SH-SY5Y (cell line): ENCODE results near the gene EFCAB11.

ENCODE experiments used
- GATA2 ChIP-seq: IDR thresholded peaks from 2 replicates; pipeline ENCODE4 v1.6.1; 2011; ENCODE audit warnings: mild to moderate bottlenecking, low read depth, low read length
- GATA3 ChIP-seq: IDR thresholded peaks from 2 replicates; pipeline ENCODE4 v1.6.1; 2011; ENCODE audit warnings: low read depth, mild to moderate bottlenecking, low read length, moderate library complexity

The EFCAB11 gene

DNA sequence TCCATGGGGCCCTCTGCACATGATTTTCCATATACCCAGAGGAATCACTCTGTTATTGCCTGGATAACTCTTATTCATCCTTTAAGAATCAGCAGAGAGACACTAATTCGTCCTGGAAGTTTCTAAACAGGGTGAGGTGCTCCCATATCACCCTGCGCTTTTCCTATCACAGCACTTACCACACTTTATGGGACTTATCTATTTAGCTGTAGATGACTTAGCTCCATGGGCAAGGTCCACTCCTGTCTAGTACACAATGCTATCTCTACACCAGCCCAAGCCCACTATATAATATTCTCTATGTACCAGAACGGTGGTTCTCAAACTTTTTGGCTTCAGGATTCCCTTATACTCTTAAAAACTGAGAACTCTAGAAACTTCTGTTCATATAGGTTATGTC lies 111.7 kb downstream of the EFCAB11 start:
- TF ChIP-seq GATA3 (no peak), GATA2 (no peak)

DNA sequence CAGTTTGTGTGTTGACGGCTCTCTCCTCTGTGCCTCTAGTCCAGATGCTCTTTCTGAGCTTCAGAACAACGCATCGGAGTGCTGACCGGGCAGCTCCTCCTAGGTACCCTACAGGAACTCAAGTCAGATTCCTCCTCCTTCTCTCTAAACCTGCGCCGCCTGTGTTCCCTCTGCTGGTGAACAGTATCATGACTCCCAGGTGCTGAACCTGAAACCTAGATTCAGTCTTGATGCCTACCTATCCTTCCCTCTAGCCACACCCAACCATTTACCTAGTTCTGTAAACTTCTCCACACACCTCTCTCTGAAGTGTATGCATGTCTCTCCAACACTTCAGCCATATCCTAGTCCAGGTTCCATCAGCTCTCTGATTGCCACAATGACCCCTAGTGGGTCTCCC lies 112.7 kb downstream of the EFCAB11 start:
- TF ChIP-seq GATA3 = no peak
- TF ChIP-seq GATA2 = no peak

DNA sequence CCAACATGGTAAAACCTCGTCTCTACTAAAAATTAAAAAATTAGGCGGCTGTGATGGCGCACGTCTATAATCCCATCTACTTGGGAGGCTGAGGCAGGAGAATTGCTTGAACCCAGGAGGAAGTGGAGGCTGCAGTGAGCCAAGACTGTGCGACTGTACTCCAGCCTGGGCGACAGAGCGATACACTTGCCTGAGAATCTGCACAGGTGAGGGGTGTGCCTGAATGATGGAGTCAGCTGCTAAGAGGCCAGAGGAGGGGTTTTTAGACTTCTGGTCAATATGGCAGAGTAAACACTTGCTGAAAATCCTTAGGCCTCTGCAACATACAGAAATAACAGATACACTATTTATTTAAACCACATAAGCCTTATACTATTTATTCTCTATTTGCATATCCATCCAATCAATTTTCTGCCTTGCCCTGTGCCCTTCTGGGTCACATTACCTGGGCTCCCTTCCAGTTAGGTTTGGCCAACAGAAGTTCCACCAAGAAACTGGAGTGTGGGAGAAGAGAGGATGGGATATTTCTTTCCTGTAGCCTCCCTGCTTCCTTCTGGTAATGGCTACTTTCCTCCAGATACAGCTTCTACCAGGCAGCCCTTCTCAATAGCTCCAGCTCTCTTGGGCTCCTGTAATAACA lies 117.6 kb downstream of the EFCAB11 start:
- no peak for TF ChIP-seq GATA3
- TF ChIP-seq GATA2 = no peak

DNA sequence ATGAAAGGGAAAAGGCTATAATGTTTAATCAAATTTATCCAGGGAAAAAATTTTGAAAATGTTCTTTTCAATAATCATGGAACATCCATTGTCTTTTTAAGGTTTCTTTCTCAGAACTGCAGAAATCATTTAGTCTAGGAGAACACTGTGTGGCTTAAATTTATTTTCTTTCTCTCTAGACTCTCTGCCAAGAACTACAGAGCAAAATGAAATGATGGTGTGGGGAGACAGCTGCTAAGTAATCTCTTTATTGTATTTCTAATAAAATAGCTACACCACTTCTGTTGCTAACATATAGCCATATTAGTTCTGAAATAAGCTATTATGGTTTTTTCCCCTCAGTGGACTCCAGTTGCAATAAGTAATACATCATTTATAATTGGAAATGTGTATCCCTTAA lies 120.9 kb downstream of the EFCAB11 start:
- TF ChIP-seq GATA3 = no peak

- TF ChIP-seq GATA2 (no peak), GATA3 (no peak)
These were observed 121.4 kb downstream of the EFCAB11 start for GRCh38 chr14:89833120-89833532.

DNA sequence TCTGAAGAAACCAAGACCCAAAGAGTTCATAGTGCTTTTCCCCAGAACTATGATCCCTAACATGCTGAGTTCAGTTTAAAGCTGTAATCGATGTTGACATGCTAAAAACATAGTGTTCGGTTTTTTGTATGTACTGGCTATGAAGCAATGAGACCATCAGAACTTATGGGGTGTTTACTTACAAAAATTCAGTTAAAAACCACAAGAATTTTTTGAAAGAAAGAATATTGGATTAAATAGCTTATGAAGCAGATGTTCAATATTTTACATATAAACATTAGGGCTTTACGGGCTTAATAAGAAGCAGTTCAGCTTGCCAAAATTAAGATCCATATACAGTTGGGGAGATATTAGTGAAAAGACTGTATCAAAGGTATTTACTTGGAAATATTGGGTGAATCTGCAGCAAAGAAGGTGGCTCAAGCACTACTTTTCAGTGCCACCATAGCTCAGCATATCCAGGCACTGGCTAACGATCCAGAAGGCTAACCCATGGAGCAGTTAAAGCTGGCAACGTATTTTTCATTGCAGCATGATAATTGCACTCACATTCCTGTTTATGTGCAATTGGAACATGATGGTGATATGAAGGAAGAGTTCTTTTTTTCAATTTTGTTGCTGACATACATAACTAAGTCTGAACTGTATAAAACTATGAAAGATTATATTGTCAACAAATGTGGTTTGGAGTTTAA lies 125.9 kb downstream of the EFCAB11 start:
- TF ChIP-seq GATA3 (no peak), GATA2 (no peak)

DNA sequence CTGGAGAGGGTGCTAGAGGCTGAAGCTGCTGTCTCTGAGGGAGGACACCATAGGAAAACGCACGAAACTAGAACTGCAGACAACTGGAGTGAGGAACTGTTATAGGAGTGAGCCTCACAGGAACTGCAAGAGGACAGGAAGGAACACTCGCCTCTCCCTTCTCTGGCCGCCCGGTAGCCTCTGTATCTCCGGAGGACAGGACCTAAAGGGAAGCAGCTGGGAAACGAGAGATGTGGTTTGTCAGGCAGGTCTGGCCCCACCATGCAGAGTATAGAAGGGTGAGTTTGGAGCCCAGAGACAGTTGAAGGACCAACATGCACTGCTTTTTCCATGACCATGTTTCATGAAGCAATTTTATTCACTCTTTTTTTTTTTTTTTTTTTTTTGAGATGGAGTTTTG lies 127.3 kb downstream of the EFCAB11 start:
- TF ChIP-seq GATA3 = no peak
- TF ChIP-seq GATA2 = no peak

DNA sequence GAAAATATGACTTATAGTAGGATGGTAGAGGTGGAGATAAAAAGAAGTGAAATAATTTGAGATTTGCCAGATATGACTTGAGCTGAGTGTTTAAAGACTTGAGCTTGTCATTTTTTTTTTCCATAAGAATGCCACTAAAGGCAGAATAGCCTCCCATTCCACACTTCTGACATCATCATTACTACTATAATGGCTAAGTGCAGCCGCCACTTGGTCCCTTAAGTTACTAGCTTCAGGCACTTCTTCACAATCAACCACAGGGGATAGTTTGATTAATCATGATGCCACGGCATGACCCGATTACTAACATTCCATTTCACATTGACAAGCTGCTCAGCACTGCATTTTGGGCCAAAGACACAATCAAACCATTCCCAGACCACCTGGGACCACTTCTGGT lies 127.9 kb downstream of the EFCAB11 start:
- TF ChIP-seq GATA3 (no peak), GATA2 (no peak)

- TF ChIP-seq GATA3 (no peak), GATA2 (no peak)
These were observed 130.8 kb downstream of the EFCAB11 start for GRCh38 chr14:89823743-89824142.

- TF ChIP-seq GATA3 (no peak), GATA2 (no peak)
These were observed 140.4 kb downstream of the EFCAB11 start for GRCh38 chr14:89814126-89814525.

DNA sequence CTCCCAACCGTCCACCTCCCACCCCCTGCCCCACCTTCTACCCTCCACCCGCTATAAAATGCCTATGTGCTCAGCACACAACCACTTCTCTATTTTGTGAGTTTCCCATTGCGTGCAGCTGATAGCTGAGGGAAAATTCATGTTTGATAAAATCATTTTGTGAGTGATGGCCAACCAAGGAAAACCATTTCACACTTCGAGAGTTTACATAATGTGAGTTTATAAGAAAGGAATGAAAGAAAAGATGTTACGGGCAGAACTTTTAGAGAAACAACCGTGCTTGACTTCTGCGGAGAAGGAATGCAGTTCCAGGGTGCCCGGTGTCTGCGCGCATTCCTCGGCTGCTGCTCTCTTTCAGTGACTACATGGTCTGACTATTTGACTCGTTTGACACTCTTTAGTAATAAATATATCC lies 140.9 kb downstream of the EFCAB11 start:
- TF ChIP-seq GATA2 (no peak), GATA3 (no peak)

- no peak for TF ChIP-seq GATA2
- no peak for TF ChIP-seq GATA3
These were observed 142.5 kb downstream of the EFCAB11 start for GRCh38 chr14:89811954-89812575.

DNA sequence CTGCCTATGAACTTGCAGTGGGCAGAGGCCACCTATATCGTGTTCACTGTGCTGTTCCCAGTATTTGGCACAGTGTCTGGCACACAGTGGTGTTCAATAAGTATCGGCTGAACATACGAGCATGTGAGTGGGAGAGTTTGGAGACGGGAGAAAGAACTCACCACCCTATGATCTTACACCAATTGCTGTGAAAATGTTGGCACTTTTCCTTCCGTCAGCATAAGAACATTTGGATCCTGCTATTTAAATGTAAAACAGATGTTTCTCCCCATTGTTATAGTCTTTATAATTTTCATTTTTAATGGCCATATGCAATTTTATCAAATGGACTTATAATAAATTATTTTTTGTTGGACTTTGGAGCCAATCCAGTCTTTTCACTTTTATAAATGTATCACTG lies 144.4 kb downstream of the EFCAB11 start:
- TF ChIP-seq GATA3 = no peak
- no peak for TF ChIP-seq GATA2

DNA sequence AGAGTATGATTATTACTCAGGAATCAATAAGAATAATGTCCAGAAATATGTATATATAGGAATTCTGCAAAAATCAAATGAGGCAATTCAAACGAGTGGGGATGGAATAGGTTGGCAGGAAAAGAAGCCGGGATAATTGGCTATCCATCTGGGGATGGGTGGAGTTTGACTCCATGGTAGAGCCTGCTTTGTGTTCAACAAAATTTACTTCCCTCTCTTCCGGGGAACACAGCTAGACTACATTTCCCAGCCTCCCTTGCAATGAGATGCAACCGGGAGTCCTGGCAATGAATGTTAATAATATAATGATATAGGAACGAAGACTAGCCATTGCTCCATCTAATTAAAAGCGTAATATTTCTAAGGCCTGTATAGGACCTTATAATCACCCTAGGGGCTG lies 146.6 kb downstream of the EFCAB11 start:
- TF ChIP-seq GATA2 (no peak), GATA3 (no peak)

GRCh38 chr14:89807151-89807550 lies 147.4 kb downstream of the EFCAB11 start:
- TF ChIP-seq GATA3 (no peak), GATA2 (no peak)
